ENCODE measurements around the gene CKAP4.

The CKAP4 gene

DNA sequence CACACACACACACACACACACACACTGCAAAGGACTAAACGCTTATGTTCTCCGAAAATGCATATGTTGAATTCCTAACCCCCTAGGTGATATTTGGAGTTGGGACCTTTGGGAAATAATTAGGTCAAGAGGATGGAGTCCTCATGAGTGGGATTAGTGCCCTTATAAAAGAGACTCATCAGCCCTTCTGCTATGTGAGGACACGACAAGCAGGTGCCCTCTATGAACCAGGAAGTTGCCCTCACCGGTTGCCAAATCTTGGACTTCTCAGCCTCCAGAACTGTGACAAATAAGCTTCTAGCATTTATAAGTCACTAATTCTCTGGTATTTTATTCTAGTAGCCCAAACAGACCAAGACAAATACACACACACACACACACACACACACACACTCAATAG, 34.0 kb upstream of the CKAP4 start:
- no peak overlapping the region for H3K4me3 ChIP-seq (ENCODE audit: insufficient read depth, low read length, poor library complexity, severe bottlenecking)
- H3K9ac ChIP-seq (ENCODE audit: low read length), result no peak overlapping the region
- no peak overlapping the region for H2AFZ ChIP-seq (ENCODE audit: low read depth, low read length, severe bottlenecking)

GRCh38 chr12:106281056-106281782, 33.4 kb upstream of the CKAP4 start:
- no peaks in the 10 kb centered on the region for H3K79me2 ChIP-seq (ENCODE audit: insufficient read depth, low read length)
- no peak overlapping the region for H3K27ac ChIP-seq (ENCODE audit: low read depth, low read length)
- no peaks in the 10 kb centered on the region for H3K27me3 ChIP-seq (ENCODE audit: low read length)

More for the DNA sequence above, 34.0 kb upstream of the CKAP4 start:
- no peak for TF ChIP-seq CTCF (IDR thresholded peaks at IDR 0.05; ENCODE audit: insufficient read depth, low read length, poor library complexity, severe bottlenecking)
- TF ChIP-seq EZH2phosphoT487 (conservative IDR thresholded peaks at IDR 0.05; ENCODE audit: low read length), result no peak
- Histone ChIP-seq H4K20me1 (ENCODE audit: low read depth, low read length) (no peaks in the 10 kb centered on the region; the same call in 1 of the 2 replicates), H3K27ac (ENCODE audit: low read depth, low read length) (no peak overlapping the region), H3K9me2 (replicated peaks; ENCODE audit: insufficient read depth, low read length) (no peaks in the 10 kb centered on the region), H3K79me2 (ENCODE audit: insufficient read depth, low read length) (no peaks in the 10 kb centered on the region), H3K27me3 (ENCODE audit: low read length) (no peaks in the 10 kb centered on the region), H3K4me2 (ENCODE audit: low read depth, low read length, poor library complexity, severe bottlenecking) (no peak overlapping the region), H3K9me3 (ENCODE audit: insufficient read depth, low read length) (no peaks in the 10 kb centered on the region; the same call in 1 of the 2 replicates), H3K36me3 (ENCODE audit: low read length) (no peaks in the 10 kb centered on the region), H3F3A (ENCODE audit: insufficient read depth) (no peaks in the 10 kb centered on the region)

GRCh38 chr12:106280106-106280505, 32.3 kb upstream of the CKAP4 start:
- H3K9ac ChIP-seq (ENCODE audit: low read length), result no peak overlapping the region
- TF ChIP-seq EZH2phosphoT487 (conservative IDR thresholded peaks at IDR 0.05; ENCODE audit: low read length) (no peak), CTCF (IDR thresholded peaks at IDR 0.05; ENCODE audit: insufficient read depth, low read length, poor library complexity, severe bottlenecking) (no peak)
- no peaks in the 10 kb centered on the region for H3F3A ChIP-seq (ENCODE audit: insufficient read depth)
- no peak overlapping the region for H2AFZ ChIP-seq (ENCODE audit: low read depth, low read length, severe bottlenecking)
- no peak overlapping the region for H3K4me3 ChIP-seq (ENCODE audit: insufficient read depth, low read length, poor library complexity, severe bottlenecking)
- no peaks in the 10 kb centered on the region for H3K79me2 ChIP-seq (ENCODE audit: insufficient read depth, low read length)
- no peaks in the 10 kb centered on the region for H3K27me3 ChIP-seq (ENCODE audit: low read length)
- no peak overlapping the region for H3K4me2 ChIP-seq (ENCODE audit: low read depth, low read length, poor library complexity, severe bottlenecking)
- H3K9me2 ChIP-seq (replicated peaks; ENCODE audit: insufficient read depth, low read length), result no peaks in the 10 kb centered on the region
- H4K20me1 ChIP-seq (ENCODE audit: low read depth, low read length), result no peaks in the 10 kb centered on the region; the same call in 1 of the 2 replicates
- H3K9me3 ChIP-seq (ENCODE audit: insufficient read depth, low read length), result no peaks in the 10 kb centered on the region; the same call in 1 of the 2 replicates
- no peaks in the 10 kb centered on the region for H3K36me3 ChIP-seq (ENCODE audit: low read length)
- no peak overlapping the region for H3K27ac ChIP-seq (ENCODE audit: low read depth, low read length)

More at GRCh38 chr12:106281056-106281782, 33.4 kb upstream of the CKAP4 start:
- no peak overlapping the region for H3K4me3 ChIP-seq (ENCODE audit: insufficient read depth, low read length, poor library complexity, severe bottlenecking)
- H2AFZ ChIP-seq (ENCODE audit: low read depth, low read length, severe bottlenecking), result no peak overlapping the region
- no peaks in the 10 kb centered on the region; the same call in 1 of the 2 replicates for H3K9me3 ChIP-seq (ENCODE audit: insufficient read depth, low read length)
- H3K9ac ChIP-seq (ENCODE audit: low read length), result no peak overlapping the region
- H3K4me2 ChIP-seq (ENCODE audit: low read depth, low read length, poor library complexity, severe bottlenecking), result no peak overlapping the region
- TF ChIP-seq CTCF (IDR thresholded peaks at IDR 0.05; ENCODE audit: insufficient read depth, low read length, poor library complexity, severe bottlenecking), result no peak
- no peak for TF ChIP-seq EZH2phosphoT487 (conservative IDR thresholded peaks at IDR 0.05; ENCODE audit: low read length)
- H3K9me2 ChIP-seq (replicated peaks; ENCODE audit: insufficient read depth, low read length), result no peaks in the 10 kb centered on the region
- H4K20me1 ChIP-seq (ENCODE audit: low read depth, low read length), result no peaks in the 10 kb centered on the region; the same call in 1 of the 2 replicates
- no peaks in the 10 kb centered on the region for H3K36me3 ChIP-seq (ENCODE audit: low read length)
- no peaks in the 10 kb centered on the region for H3F3A ChIP-seq (ENCODE audit: insufficient read depth)

Measured in SU-DHL-6 (cell line).